Measurements from ENCODE around the gene NUTF2. TPM values are rescaled to one million over a fixed set of nuclear protein-coding genes. Genes with fewer than 3 reads are reported as not detected.
A peak's percentile ranks its signal among the peaks of the same experiment; 100 is the strongest.
"Not testable (repeated sequence)": the region's sequence is repeated elsewhere in the genome, so short reads cannot be mapped to it uniquely, and the experiment has no call there.

The NUTF2 gene
- total RNA-seq, 4 donors from 2014 or later: 55.5 to 82.5 (median 69.1) TPM

DNA sequence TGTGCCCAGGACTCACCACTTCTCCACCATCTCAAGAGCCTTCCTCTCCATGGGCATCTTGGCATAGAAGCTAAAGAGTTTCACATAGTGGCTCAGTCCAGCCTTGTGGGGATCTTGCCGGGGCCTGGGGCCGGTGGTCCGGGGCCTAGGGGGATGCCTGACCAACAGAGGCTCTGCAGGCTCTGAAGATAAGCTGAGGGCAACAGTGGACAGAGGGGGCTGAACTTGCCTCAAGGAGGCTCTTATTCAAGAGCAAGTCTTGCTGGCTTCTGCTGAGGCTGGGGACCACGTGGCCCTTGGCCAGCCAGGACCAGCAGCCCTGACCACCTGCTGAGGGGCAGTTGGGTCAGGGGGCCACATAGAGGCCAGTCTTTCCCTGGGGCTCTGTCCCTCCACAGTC, 18.1 kb upstream of the NUTF2 start:
- Histone ChIP-seq H3K27me3 (no peaks in the 10 kb centered on the region), H3K9me3 (no peaks in the 10 kb centered on the region), H3K27ac (no peak overlapping the region), H3K4me3 (no peak overlapping the region), H3K36me3 (peaks cover 0 to 44% (median 0%) of the 10 kb centered on the region in 3 donors), H3K4me1 (peaks cover 0 to 10% (median 5%) of the 10 kb centered on the region in 4 donors)
- DNase-seq: no peak
- no peak for TF ChIP-seq POLR2A (IDR thresholded peaks at IDR 0.05)
- TF ChIP-seq, protein P1, sequence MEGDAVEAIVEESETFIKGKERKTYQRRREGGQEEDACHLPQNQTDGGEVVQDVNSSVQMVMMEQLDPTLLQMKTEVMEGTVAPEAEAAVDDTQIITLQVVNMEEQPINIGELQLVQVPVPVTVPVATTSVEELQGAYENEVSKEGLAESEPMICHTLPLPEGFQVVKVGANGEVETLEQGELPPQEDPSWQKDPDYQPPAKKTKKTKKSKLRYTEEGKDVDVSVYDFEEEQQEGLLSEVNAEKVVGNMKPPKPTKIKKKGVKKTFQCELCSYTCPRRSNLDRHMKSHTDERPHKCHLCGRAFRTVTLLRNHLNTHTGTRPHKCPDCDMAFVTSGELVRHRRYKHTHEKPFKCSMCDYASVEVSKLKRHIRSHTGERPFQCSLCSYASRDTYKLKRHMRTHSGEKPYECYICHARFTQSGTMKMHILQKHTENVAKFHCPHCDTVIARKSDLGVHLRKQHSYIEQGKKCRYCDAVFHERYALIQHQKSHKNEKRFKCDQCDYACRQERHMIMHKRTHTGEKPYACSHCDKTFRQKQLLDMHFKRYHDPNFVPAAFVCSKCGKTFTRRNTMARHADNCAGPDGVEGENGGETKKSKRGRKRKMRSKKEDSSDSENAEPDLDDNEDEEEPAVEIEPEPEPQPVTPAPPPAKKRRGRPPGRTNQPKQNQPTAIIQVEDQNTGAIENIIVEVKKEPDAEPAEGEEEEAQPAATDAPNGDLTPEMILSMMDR (IDR thresholded peaks at IDR 0.05): no peak

DNA sequence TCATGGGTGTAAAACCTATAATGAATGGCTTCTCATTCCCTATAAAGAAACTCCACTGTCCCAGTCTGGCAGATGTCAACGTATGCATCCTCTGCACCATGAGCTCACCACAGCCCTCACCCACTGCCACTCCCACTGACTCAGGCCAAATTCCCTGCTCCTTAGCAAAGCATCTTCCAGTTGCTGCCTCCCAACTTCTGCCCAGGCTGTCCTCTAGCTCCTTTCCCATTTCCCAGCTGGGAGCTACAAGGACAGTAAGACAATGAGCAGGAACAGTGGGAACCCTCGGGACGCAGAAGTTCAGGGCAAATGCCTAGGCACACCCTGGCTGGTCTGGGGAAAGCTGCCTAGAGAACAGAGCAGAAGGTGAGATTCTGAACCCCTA, 13.7 kb upstream of the NUTF2 start:
- Histone ChIP-seq H3K4me1 (peaks cover 0 to 10% (median 7%) of the 10 kb centered on the region in 4 donors), H3K4me3 (peak overlapping the region; percentile 60 to 96 (median 75)), H3K27me3 (no peaks in the 10 kb centered on the region), H3K9me3 (no peaks in the 10 kb centered on the region), H3K27ac (peak overlapping the region in 3 of 4 donors; percentile 36 to 76 (median 75)), H3K36me3 (peaks cover 0 to 37% (median 0%) of the 10 kb centered on the region in 3 donors)
- no peak for DNase-seq
- TF ChIP-seq, protein P1 (IDR thresholded peaks at IDR 0.05): no peak
- TF ChIP-seq POLR2A (IDR thresholded peaks at IDR 0.05): no peak

DNA sequence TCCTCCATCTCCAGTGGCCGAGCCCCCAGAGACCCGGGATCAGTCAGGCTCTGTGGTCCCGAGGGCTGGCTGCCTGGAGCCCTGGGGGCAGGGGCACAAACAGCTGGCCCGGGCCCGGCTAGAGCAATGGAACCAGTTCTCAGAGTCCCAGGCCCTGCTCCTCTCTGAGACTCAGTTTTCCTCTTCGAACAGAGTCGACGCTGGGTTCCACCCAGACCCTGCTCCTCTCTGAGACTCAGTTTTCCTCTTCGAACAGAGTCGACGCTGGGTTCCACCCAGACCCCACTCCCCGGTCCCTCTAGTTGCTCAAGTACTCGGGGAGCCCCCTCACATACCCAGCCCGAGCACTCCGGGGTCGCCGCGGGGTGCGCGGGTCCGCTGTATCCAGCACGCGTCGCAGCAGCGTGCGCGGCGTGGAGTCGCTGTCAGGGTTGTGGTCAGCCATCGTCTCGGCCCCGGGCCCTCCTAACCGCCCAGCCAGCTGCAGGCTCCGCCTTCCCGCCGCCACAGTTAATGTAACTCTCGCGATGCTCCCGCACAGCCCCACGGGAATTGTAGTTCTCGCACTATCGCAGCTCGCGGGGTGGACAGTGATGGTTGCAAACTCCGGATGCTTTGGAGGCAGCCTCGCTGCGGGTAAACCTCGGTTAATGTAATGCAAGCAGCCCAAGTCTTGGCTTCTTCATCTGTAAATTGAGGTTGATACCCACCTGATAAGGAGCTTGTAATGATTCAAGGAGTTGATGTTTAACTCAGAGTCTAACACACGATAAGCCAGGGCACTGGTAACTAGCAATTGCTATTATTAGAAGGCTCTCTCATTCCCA, 13.1 kb upstream of the NUTF2 start:
- H3K27ac ChIP-seq: peak overlapping the region; percentile 36 to 76 (median 68)
- TF ChIP-seq, protein P1 (IDR thresholded peaks at IDR 0.05): no peak
- TF ChIP-seq POLR2A (IDR thresholded peaks at IDR 0.05): peak; percentile 42 to 76

DNA sequence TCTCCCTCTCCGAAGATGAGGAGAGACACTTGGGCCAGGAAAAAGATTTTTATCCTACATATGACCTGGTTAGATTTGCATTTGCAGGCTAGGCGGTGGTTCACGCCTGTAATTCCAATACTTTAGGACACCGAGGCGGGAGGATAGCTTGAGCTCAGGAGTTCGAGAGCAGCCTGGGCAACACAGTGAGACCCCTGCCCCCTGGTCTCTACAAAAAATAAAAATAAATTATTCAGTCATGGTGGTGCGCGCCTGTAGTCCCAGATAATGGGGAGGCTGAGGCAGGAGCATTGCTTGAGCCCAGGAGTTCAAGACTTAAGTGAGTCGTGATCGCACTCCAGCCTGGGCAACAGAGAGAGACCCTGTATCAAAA, 12.5 kb upstream of the NUTF2 start:
- Histone ChIP-seq H3K4me1 (peaks cover 0 to 10% (median 7%) of the 10 kb centered on the region in 4 donors), H3K27me3 (no peaks in the 10 kb centered on the region), H3K4me3 (peak overlapping the region; percentile 60 to 96 (median 75)), H3K36me3 (peaks cover 0 to 31% (median 0%) of the 10 kb centered on the region in 3 donors), H3K27ac (peak overlapping the region in 3 of 4 donors; percentile 31 to 75 (median 60)), H3K9me3 (no peaks in the 10 kb centered on the region)
- no peak for DNase-seq
- TF ChIP-seq POLR2A (IDR thresholded peaks at IDR 0.05): no peak
- TF ChIP-seq, protein P1 (IDR thresholded peaks at IDR 0.05): no peak

More for the DNA sequence above, 13.1 kb upstream of the NUTF2 start:
- Histone ChIP-seq H3K4me1 (peaks cover 0 to 10% (median 7%) of the 10 kb centered on the region in 4 donors), H3K27me3 (no peaks in the 10 kb centered on the region), H3K4me3 (peak overlapping the region; percentile 60 to 96 (median 75)), H3K9me3 (no peaks in the 10 kb centered on the region), H3K36me3 (peaks cover 0 to 37% (median 0%) of the 10 kb centered on the region in 3 donors)
- DNase-seq: peak; percentile 92 to 98 (median 95)

DNA sequence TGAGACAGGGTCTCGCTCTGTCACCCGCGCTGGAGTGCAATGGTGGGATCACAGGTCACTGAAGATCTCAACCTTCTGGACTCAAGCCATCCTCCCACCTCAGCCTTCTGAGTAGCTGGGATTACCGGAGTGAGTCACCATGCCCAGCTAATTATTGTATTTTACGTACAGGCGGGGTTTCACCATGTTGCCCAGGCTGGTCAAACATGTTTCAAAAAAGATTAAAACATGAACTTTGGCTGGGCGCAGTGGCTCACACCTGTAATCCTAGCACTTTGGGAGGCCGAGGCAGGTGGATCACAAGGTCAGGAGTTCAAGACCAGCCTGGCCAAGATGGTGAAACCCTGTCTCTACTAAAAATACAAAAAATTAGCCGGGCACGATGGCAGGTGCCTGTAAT, 9.5 kb upstream of the NUTF2 start:
- not testable (repeated sequence) for H3K4me1 ChIP-seq, H3K9me3 ChIP-seq, H3K4me3 ChIP-seq, H3K27me3 ChIP-seq, H3K27ac ChIP-seq, DNase-seq, H3K36me3 ChIP-seq

DNA sequence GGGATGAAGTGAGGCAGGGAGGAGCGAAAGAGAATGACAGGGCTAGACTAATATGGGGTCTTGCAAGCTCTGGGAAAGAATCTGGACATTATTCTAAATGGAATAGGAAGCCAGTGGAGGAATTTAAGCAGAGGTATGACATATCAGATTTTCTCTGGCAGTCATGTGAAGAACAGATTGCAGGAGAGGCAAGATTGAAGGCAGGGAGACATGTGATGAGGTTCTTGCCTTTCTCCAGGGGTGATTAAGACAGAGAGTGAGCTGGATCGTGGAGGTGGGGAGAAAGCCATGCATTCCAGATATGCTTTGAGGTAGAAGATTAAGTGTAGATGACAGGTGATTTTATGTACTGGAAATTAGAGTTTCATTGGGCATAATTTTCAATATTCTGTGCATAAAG, 8.9 kb upstream of the NUTF2 start:
- no peak for DNase-seq
- Histone ChIP-seq H3K4me3 (no peak overlapping the region), H3K36me3 (no peaks in the 10 kb centered on the region), H3K27me3 (no peaks in the 10 kb centered on the region), H3K9me3 (no peaks in the 10 kb centered on the region), H3K4me1 (peaks cover 0 to 8% (median 5%) of the 10 kb centered on the region in 4 donors), H3K27ac (no peak overlapping the region)
- TF ChIP-seq POLR2A (IDR thresholded peaks at IDR 0.05): no peak
- TF ChIP-seq, protein P1 (IDR thresholded peaks at IDR 0.05): no peak

Measured in Peyer's patch (tissue), 4 donors.